HG03565 (cell line): ENCODE data around the gene PLA2G4B.
A peak's percentile ranks its signal among the peaks of the same experiment; 100 is the strongest.
"Not testable (repeated sequence)": the region's sequence is repeated elsewhere in the genome, so short reads cannot be mapped to it uniquely, and the experiment has no call there.

ENCODE experiments used
- ATAC-seq: cut with Tn5 transposase; IDR thresholded peaks from one replicate; pipeline ENCODE4 v1.9.1; 2021; ENCODE audit warnings: mild to moderate bottlenecking, moderate library complexity; ENCODE audit not compliant: unreplicated experiment

The PLA2G4B gene

DNA sequence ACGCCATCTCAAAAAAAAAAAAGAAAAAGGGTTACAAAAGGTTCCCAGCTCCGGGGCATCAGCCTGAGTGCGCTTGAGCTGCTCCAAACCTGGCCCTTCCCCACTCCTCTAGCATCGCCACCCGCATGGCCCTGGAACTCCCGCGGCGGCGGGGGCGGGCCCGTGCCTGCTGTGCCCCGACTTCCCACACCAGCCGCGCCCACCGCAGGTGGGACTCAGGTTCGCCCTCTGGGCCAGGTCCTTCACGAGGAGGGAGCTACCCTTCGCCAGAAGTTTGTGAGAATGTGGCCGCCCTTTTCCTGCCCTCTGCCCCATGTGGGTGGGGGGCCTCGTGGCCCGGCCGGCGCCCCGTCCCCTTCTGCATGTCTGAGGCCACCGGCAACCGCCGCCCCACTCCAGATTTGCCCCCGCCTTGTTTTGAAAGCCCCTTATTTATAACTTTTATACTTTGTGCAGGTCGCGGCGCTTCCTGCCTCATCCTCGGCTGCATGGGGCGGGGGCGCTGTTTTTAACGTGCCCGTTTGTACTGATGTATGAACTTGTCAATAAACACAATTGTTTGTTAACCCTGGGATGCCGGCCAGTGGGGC, 11.3 kb upstream of the PLA2G4B start:
- no peak for ATAC-seq

DNA sequence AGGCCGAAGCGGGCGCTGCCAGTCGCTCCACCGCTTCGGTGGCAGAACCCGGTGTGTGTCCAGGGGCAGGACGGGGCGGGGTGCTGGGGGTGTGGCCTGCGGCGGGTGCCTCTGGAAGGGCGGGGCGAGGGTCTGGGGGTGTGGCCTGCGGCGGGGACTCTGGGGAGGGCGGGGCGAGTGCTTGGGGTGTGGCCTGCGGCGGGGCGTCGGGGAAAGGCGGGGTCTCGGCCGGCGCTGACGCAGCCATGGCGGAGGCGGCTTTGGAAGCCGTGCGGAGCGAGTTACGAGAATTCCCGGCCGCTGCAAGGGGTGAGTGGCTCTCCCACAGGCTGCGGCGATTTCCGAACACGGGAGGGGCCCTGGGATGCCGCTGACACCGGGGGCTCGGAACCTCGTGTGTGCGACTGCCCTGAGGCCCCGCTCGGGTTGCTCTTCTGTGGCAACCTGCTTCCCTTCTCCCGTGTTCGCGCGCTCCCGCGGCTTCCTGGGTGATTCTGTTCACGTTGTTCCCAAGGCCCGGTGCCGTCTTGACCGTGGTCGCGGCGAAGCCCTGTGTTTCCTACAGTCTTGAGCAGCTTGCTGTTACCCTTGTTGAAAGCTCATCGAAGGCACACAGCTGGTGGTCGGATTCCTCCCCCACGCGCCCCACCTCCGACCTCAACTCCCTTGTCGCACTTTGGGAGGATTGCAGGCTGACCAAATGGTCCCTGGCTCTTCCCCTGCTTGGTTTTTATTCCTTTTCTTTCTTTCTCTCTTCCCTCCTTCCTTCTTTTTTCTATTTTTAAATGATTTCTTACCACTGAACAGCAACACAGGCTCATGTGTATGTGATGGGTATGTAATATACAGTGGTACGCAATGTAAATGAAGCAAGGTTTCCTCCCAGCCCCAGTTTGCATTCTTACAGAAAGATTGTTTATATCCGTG, 10.5 kb upstream of the PLA2G4B start, which contains the start of gene JMJD7:
Gene JMJD7 (plus strand): TSS at position 213 of the 927 bp plus-strand sequence. CDS start 33 bp downstream, at position 246.
- ATAC-seq: peak; percentile 50

DNA sequence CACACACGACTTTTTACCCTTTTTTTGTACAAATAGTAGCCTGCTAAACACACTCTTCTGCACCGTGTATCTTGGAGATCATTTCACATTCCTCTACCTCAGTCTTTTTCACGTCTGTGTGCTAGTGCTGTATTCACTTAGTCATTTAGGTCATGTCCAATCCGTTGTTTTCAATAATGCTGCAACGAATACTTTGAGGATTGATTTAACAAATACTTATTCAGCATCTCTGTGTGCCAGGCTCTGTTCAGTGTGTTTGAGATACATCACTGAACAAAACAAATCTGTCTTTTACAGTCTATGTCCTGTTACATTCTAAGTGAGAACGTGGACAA, 9.9 kb upstream of the PLA2G4B start:
- no peak for ATAC-seq

DNA sequence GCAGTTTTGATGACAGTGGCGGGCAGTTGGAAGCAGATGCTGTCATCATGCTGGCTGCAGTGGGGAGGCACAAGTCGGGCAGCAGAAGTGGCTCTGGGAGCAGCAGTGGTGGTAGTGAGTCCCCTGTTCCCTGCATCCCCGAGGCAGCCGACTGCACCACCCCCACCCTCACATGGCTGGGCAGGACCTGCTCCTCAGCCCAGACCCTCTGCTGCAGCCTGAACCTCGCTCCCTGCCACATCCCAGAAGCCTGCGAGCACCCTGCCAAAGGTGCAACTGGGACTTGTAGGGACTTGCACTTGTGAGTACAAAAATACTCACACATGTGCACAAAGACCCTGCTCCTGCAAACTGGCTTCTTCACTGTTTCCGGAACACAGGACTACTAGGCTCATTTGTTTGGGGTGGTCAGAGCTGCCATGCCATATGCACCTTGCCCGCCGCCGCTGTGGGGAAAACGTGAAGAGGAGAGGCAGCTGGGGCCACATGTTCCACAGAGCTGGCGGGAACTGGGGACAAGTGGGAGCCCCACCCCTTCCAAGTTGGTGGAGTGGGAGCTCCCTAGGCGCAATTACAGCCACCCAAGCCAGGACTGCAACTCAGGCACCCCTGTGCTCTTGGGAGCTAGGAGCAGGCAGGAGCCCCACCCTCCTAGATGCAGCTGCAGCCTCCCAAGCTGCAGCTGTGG, 8.5 kb upstream of the PLA2G4B start:
- no peak for ATAC-seq

GRCh38 chr15:41831291-41831690, 7.4 kb upstream of the PLA2G4B start:
- not testable (repeated sequence) for ATAC-seq

DNA sequence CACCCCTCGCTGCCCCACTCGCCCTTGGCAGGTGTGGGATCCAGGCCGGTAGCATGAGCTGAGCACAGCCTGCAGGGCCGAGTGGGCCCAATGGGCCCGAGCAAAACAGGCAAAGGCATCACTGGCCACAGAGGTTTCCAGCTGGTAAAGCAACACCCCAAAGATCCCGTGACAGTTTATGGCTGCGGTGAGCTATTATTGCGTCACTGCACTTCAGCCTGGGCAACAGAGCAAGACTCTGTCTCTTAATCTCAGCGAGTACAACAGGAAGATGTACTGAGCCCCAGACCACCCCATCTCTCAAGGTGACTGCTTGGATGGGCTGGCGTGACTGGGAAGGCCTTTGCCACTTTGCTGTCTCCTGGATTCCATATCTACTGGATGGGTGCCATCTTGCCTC, 6.4 kb upstream of the PLA2G4B start:
- ATAC-seq: no peak

DNA sequence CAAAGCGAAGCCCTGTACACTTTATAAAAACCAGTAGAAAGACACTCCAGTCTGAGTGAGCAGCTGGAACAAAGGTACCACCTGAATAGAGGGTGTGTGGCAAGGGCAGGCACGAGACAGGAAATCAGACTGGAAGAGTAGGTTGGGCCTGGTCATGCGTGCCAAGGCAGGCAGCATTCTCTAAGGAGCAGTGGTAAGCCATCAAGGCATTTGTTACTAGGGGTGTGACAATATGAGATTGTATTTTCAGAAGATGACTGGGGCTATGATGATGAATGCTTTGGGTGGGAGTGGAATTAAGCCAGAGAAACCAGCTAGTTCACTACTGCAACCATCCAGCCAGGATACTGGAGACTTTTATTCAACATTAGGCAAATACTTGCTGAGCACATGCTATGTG, 5.8 kb upstream of the PLA2G4B start:
- ATAC-seq: no peak

GRCh38 chr15:41834096-41834495, 4.6 kb upstream of the PLA2G4B start:
- ATAC-seq: no peak

DNA sequence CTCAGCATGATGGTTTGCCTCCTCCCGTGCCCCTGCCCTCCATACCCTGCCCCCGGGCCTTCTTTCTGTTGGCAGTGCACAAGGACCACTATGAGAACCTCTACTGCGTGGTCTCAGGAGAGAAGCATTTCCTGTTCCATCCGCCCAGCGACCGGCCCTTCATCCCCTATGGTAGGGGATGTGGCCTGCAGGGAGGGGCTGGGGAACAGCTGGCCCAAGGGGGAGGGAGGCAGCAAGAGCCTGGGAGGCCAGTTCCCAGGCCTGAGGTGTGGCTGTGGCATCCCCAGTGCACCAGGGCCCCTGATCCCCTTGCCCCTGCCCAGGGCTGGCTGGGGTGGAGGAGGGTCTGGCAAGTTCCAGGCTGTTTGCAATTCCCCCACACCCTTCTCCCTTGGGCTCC, 2.6 kb upstream of the PLA2G4B start:
- ATAC-seq: no peak

DNA sequence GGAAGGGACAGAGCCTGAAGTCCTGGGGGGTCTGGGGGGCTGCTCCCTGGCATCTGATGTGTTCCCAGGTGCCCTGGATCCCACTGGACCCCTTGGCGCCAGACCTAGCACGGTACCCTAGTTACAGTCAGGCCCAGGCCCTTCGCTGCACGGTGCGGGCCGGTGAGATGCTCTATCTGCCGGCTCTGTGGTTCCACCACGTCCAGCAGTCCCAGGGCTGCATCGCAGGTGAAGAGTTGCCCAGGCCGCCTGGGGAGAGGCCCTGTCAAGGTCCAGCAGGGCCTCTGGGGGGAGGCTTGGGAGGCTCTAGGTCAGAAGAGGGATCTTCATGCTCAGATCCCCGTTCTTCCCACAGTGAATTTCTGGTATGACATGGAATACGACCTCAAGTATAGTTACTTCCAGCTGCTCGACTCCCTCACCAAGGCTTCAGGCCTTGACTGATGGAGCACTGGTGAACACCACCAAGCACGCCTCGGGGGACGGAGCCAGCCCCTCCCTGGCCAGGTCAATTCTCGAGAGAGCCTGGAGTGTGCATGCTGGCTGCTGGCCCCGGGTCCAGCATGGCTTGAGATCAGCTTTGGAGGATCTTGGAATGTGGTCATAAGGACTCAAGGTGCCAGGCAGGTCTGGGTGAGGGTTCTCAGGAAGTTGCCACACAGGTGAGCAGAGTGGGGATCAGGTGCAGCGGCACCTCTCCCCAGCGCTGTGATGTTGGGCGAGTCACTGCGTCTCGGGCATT, 1.8 kb upstream of the PLA2G4B start:
- ATAC-seq: no peak

GRCh38 chr15:41839781-41840491, 1.3 kb downstream of the PLA2G4B start:
- no peak for ATAC-seq

- no peak for ATAC-seq
Measured at GRCh38 chr15:41840673-41841072, 2.0 kb downstream of the PLA2G4B start.

DNA sequence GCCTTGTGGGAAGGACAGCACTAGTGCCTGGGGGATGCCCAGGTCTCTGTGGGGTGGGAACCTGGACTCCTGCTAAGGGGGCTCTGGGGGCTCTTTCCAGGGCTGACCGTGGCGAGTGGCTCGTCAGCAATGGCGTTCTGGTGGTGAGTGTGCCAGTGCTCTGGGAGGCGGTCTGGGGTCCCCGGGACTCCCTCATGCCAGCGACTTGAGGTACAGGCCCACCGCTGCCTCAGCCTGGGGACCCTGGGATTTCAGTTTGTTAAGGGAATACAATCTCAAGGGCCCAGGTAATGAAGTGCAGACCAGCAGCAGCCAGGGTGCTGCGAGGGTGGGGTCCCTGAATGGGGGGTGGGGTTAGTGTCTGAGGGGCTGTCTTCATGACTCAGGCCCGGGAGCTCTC, 2.5 kb downstream of the PLA2G4B start:
- ATAC-seq: no peak

- ATAC-seq: no peak
Measured at GRCh38 chr15:41842229-41842628, 3.6 kb downstream of the PLA2G4B start.

DNA sequence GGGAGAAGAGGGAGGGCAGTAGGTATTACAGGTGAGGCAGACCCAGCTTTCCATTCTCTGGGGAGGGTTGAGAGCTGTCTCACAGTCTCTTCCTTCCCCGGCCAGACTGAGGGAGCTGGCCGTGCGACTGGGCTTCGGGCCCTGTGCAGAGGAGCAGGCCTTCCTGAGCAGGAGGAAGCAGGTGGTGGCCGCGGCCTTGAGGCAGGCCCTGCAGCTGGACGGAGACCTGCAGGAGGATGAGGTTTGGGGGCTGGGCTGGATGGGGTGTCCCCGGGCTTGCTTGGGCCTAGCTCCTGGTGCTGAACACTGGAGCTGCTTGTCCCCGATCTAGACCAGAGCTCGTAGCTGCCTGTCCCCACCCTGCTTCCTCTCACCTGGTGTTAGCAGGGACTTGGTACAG, 4.9 kb downstream of the PLA2G4B start:
- no peak for ATAC-seq

DNA sequence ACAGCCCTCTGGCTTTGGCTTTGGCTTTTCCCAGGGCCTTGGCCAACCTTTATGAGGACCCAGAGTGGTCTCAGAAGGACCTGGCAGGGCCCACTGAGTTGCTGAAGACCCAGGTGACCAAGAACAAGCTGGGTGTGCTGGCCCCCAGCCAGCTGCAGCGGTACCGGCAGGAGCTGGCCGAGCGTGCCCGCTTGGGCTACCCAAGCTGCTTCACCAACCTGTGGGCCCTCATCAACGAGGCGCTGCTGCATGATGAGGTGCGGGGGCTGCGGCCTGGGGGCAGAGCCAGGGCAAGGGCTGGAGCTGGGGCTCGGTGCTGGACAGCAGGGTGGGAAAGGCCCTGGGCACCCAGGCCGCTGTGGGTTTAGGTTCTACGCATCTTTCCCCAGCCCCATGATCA, 6.2 kb downstream of the PLA2G4B start:
- no peak for ATAC-seq

DNA sequence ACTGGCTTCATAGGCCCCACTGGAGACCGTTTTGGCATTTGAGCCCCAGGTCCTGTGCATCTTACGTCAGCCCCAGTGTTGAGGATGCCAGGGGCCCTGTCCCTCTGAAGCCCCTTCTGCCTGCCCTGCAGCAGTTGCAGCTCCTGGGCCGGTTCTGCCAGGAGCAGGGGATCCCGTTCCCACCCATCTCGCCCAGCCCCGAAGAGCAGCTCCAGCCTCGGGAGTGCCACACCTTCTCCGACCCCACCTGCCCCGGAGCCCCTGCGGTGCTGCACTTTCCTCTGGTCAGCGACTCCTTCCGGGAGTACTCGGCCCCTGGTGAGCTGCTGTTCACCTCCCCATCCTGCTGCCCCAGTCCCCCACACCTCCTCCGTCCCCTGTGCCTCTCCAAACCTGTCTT, 8.6 kb downstream of the PLA2G4B start:
- ATAC-seq: no peak

DNA sequence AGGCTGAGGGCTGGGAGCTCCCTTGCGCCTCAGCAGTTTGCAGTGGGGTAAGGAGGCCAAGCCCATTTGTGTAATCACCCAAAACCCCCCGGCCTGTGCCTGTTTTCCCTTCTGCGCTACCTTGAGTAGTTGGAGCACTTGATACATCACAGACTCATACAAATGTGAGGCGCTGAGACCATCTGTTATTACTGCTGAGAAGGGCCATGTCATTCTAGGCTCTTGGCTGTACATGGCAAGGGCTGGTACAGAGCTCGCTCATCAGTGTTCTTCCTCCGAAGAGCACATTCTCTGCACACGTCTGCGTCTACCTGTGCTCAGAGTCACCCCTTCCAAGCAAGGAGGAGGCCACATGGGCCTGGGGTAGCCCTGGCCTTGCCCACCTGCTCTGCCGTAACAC, 9.3 kb downstream of the PLA2G4B start:
- no peak for ATAC-seq

DNA sequence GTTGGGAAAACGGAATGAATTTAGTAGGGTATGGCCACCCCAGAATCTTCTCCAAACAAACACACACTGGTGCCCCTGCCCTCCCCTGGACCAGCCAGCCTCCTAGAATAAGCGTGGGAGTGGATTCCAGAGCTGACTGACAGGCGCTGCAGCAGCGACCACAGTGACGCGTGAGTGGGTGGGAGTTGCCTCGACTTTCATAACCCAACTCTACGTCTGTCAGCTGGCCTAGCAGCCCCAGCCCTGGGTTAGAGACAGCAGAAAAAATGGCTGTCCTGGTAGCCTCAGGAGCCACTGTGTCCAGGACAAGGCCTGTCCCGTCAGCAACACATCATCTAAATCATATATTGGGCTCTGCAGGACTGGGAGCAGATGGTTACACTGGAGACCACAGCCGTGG, 10.0 kb downstream of the PLA2G4B start:
- ATAC-seq: no peak

DNA sequence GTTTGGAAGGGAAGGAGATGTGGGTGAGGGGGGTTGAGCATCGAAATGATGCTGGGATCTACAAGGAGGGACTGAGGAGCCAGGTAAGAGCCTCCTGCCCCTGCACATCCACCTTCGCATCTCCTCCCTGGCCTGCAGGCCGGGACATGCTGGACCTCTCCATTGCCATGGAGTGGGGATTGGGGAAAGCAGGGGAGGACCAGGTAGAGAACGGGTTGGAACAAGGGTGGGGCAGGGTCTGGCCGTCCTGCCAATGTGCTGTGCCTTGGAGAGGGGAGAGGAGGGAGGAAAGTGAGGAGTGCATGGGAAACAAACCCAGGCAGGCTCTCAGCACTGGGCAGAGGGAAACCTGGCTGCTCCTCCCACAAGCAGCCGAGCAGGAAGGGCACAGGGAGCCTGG, 10.6 kb downstream of the PLA2G4B start:
- no peak for ATAC-seq

DNA sequence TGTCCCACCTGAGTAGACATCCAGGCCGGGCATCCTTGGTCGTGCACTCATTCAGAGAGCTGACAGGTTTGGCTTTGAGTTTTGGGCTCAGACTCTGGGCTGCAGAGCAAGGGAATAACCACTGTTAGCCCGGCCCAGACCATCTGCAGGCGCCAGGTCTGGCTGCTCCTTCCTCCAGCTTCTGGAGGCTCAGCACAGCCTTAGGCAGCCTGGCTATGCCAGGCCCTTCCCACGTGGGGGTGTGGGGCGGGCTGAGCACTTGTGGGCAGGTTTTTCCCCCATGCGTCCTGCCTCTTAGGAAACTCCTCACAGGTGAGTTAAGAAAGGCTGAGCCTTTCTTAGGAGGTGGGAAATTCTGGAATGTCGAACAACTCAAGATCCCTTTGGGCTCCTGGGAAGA, 11.2 kb downstream of the PLA2G4B start:
- no peak for ATAC-seq
